H1 (cell line): Measurements from ENCODE around the gene RABEPK. TPM values are rescaled to one million over a fixed set of nuclear protein-coding genes. Genes with fewer than 3 reads are reported as not detected.

ENCODE experiments used
- CTCF ChIA-PET: fragments of 300-600 bp; sonication (Branson Sonifier 250); formaldehyde crosslinking; loops from one replicate; lab custom pipeline; 2021; ENCODE audit not compliant: partially characterized antibody; lab: Charles Lee
- POLR2A ChIA-PET: fragments of 300-600 bp; sonication (Branson Sonifier 250); formaldehyde crosslinking; loops from one replicate; lab custom pipeline; 2021; ENCODE audit warnings: inconsistent platforms; ENCODE audit not compliant: partially characterized antibody; lab: Charles Lee
- DNase-seq, 2 experiments: peaks; one replicate each; pipeline versions ENCODE4 v3.0.0 to v3.0.0-alpha.2; 2010 to 2022; ENCODE audit warnings: low spot score in 2 of 2, low read depth in 1 of 2, mixed read lengths in 1 of 2
- FAIRE-seq: peaks from 2 replicates; lab custom pipeline; 2011; peaks lifted over from hg19 to GRCh38; lab: Jason Lieb, UNC
- H2AFZ ChIP-seq: 2 replicates; pipeline ENCODE4 v1.8.1; 2012; ENCODE audit warnings: low read length, inconsistent platforms
- H2AK5ac ChIP-seq: 2 replicates; pipeline ENCODE4 v1.6.1; 2013; ENCODE audit warnings: low read depth, low read length
- H2BK120ac ChIP-seq: replicated peaks from 2 replicates; pipeline ENCODE3; 2013; ENCODE audit warnings: low read depth, low read length, inconsistent platforms
- H2BK12ac ChIP-seq: 2 replicates; pipeline ENCODE4 v1.6.1; 2013; ENCODE audit warnings: low read depth, low read length
- H2BK15ac ChIP-seq: 2 replicates; pipeline ENCODE4 v1.6.1; 2013; ENCODE audit warnings: low read length
- H2BK20ac ChIP-seq: 2 replicates; pipeline ENCODE4 v1.6.1; 2013; ENCODE audit warnings: low read length
- H2BK5ac ChIP-seq: 2 replicates; pipeline ENCODE4 v1.6.1; 2013; ENCODE audit warnings: low read depth, low read length
- H3K14ac ChIP-seq: 2 replicates; pipeline ENCODE4 v1.6.1; 2013; ENCODE audit warnings: inconsistent platforms; ENCODE audit not compliant: insufficient read length
- H3K18ac ChIP-seq: 2 replicates; pipeline ENCODE4 v1.6.1; 2013; ENCODE audit warnings: low read length; ENCODE audit errors: extremely low read depth
- H3K23ac ChIP-seq: 2 replicates; pipeline ENCODE4 v1.6.1; 2013; ENCODE audit warnings: inconsistent platforms; ENCODE audit not compliant: insufficient read length
- H3K23me2 ChIP-seq: 2 replicates; pipeline ENCODE4 v1.6.1; 2013; ENCODE audit warnings: low read depth, low read length
- H3K27ac ChIP-seq: 2 replicates; pipeline ENCODE4 v1.6.1; 2011; ENCODE audit warnings: low read depth, low read length, inconsistent platforms
- H3K27me3 ChIP-seq, 4 experiments: replicated peaks in 1 of 4; 1 replicate in 1 of 4; 2 replicates in 3 of 4; pipeline versions ENCODE4 v1.6.1 to v1.8.1; 2011 to 2013; ENCODE audit warnings: low read length in 3 of 4, mild to moderate bottlenecking in 3 of 4, inconsistent platforms in 2 of 4, mixed read lengths in 2 of 4, moderate library complexity in 1 of 4; ENCODE audit not compliant: control insufficient read depth in 3 of 4, insufficient read depth in 3 of 4; ENCODE audit errors: extremely low read depth in 1 of 4
- H3K36me3 ChIP-seq, 4 experiments: 2 replicates each; pipeline versions ENCODE4 v1.6.1 to v1.8.1; 2011 to 2013; ENCODE audit warnings: mild to moderate bottlenecking in 4 of 4, low read length in 3 of 4, moderate library complexity in 2 of 4, control low read depth in 1 of 4, inconsistent platforms in 1 of 4; ENCODE audit not compliant: insufficient read depth in 4 of 4, control insufficient read depth in 2 of 4
- H3K4ac ChIP-seq: replicated peaks from 2 replicates; pipeline ENCODE3; 2013; ENCODE audit warnings: low read length, low read depth, mixed read lengths, inconsistent platforms; ENCODE audit not compliant: insufficient read length
- H3K4me1 ChIP-seq, 4 experiments: replicated peaks in 1 of 4; 1 replicate in 1 of 4; 2 replicates in 3 of 4; pipeline versions ENCODE4 v1.6.1 to v1.8.1; 2011 to 2013; ENCODE audit warnings: low read length in 3 of 4, inconsistent platforms in 2 of 4, mixed read lengths in 1 of 4; ENCODE audit not compliant: insufficient read depth in 4 of 4, control insufficient read depth in 3 of 4
- H3K4me2 ChIP-seq, 2 experiments: 2 replicates each; pipeline versions ENCODE4 v1.6.1 to v1.8.1; 2011 to 2013; ENCODE audit warnings: low read depth in 2 of 2, low read length in 2 of 2, control low read depth in 1 of 2, inconsistent platforms in 1 of 2, mild to moderate bottlenecking in 1 of 2; ENCODE audit not compliant: insufficient read depth in 1 of 2
- H3K4me3 ChIP-seq, 4 experiments: fragments of 200-600, 300-600 bp in 1 of 4; sonication (generic), shearing (Covaris generic), sonication (Bioruptor Twin) in 1 of 4; 2 replicates each; pipeline versions ENCODE4 v1.5.1 to v1.8.1; 2011 to 2016; ENCODE audit warnings: low read length in 4 of 4, low read depth in 3 of 4, control low read depth in 2 of 4, inconsistent platforms in 2 of 4, mild to moderate bottlenecking in 2 of 4, mixed read lengths in 1 of 4, moderate library complexity in 1 of 4; ENCODE audit not compliant: insufficient read depth in 2 of 4; ENCODE audit errors: extremely low read depth in 1 of 4
- H3K56ac ChIP-seq: replicated peaks from 2 replicates; pipeline ENCODE3; 2013; ENCODE audit warnings: low read depth, mild to moderate bottlenecking, mixed read lengths, low read length, inconsistent platforms; ENCODE audit not compliant: insufficient read length
- H3K79me1 ChIP-seq: 2 replicates; pipeline ENCODE4 v1.6.1; 2013; ENCODE audit warnings: low read depth, low read length, control low read depth
- H3K79me2 ChIP-seq, 2 experiments: 2 replicates each; pipeline versions ENCODE4 v1.6.1 to v1.8.1; 2012 to 2013; ENCODE audit warnings: low read length in 2 of 2, mild to moderate bottlenecking in 2 of 2, inconsistent platforms in 1 of 2; ENCODE audit not compliant: insufficient read depth in 2 of 2, control insufficient read depth in 1 of 2
- H3K9ac ChIP-seq, 4 experiments: replicated peaks in 1 of 4; 1 replicate in 1 of 4; 2 replicates in 3 of 4; pipeline versions ENCODE4 v1.6.1 to v1.8.1; 2011 to 2013; ENCODE audit warnings: low read depth in 3 of 4, low read length in 3 of 4, control low read depth in 2 of 4, mild to moderate bottlenecking in 2 of 4, moderate library complexity in 2 of 4, inconsistent platforms in 1 of 4; ENCODE audit errors: extremely low read depth in 1 of 4
- H3K9me3 ChIP-seq, 2 experiments: 2 replicates each; pipeline versions ENCODE4 v1.6.1 to v1.8.1; 2012 to 2013; ENCODE audit warnings: mild to moderate bottlenecking in 2 of 2, moderate library complexity in 2 of 2, control low read depth in 1 of 2, inconsistent platforms in 1 of 2, low read depth in 1 of 2, low read length in 1 of 2, mixed read lengths in 1 of 2; ENCODE audit not compliant: insufficient read depth in 2 of 2
- H4K20me1 ChIP-seq, 2 experiments: replicated peaks in 1 of 2; 2 replicates each; pipeline versions ENCODE3 to v1.8.1; 2011 to 2013; ENCODE audit warnings: inconsistent platforms in 2 of 2, low read length in 2 of 2, mild to moderate bottlenecking in 1 of 2; ENCODE audit not compliant: insufficient read depth in 2 of 2, control insufficient read depth in 1 of 2
- H4K5ac ChIP-seq: 2 replicates; pipeline ENCODE4 v1.6.1; 2013; ENCODE audit warnings: low read length, low read depth, mixed read lengths, inconsistent platforms; ENCODE audit not compliant: insufficient read length
- H4K8ac ChIP-seq: 2 replicates; pipeline ENCODE4 v1.8.0; 2013; ENCODE audit warnings: mild to moderate bottlenecking, moderate library complexity, low read length, inconsistent platforms; ENCODE audit not compliant: insufficient read depth; ENCODE audit errors: extremely low read depth
- H4K91ac ChIP-seq: replicated peaks from 2 replicates; pipeline ENCODE3; 2013; ENCODE audit warnings: low read length, mixed read lengths, inconsistent platforms; ENCODE audit not compliant: insufficient read length
- KDM5A ChIP-seq: fragments of 200-600 bp; IDR thresholded peaks from 2 replicates; pipeline ENCODE4 v1.7.1; 2012; ENCODE audit warnings: mild to moderate bottlenecking, low read length, inconsistent platforms, mixed read lengths
- SAP30 ChIP-seq: fragments of 300-600 bp; sonication (generic); IDR thresholded peaks from 2 replicates; pipeline ENCODE4 v1.7.1; 2012; ENCODE audit warnings: low read length, moderate library complexity, mild to moderate bottlenecking, inconsistent platforms; ENCODE audit not compliant: insufficient read depth, insufficient replicate concordance
- SP2 ChIP-seq: IDR thresholded peaks from 2 replicates; pipeline ENCODE4 v1.6.1; 2012; ENCODE audit warnings: mild to moderate bottlenecking, low read length, inconsistent platforms
- polyA plus RNA-seq, 7 experiments: library from polyadenylated mRNA; depleted of rRNA in 3 of 7; stranded (reverse) in 5 of 7; unstranded in 2 of 7; fragments of >200 nt in 5 of 7; fragments of 200-250 nt in 2 of 7; gene quantifications; 1 replicate in 5 of 7; 2 replicates in 1 of 7; 4 replicates in 1 of 7; pipeline versions ENCODE4 v1.2.1 to v1.2.3, GENCODE V29; 2011 to 2013; ENCODE audit warnings: missing spikeins in 2 of 7, mixed read lengths in 2 of 7
- total RNA-seq: library from RNA; stranded (reverse); fragmentation: NEBNext Ultra II Directional; extraction: Animal tissue kit (Norgen Biotek cat#: 25700); gene quantifications from 2 replicates; pipeline ENCODE4 v1.2.1, GENCODE V29; 2021

RABEPK gene
- total and polyA plus RNA-seq, 2 of the 8 experiments (the other 6 are each of a cell fraction or from before 2014, with no cell fraction given): 26.3 to 34.3 TPM

DNA sequence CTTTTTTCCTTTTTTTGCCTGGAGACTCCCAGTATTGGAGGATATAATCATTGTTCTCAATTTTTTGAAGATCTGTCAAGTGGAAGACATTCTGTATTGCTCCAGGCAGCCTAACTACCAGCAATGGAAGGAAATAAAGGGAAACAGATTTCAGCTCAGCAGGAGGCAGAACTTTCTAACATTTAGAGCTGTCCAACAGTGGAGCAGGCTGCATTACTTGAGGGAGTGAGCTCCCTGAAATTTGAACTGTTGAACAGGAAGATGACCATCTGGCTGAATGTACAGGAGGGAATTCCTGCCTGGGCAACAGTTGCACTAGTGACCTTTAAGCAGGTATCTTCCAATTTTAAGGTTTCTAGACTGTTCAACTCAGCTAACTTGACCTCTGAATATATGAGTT is 60.2 kb downstream of the RABEPK start:
- Histone ChIP-seq H3K4me1 (peaks cover 0 to 2% (median 0%) of the 10 kb centered on the region in 4 experiments; a peak in 1 of 7 replicates), H3K23ac (no peak overlapping the region), H3K36me3 (0 out of 8 replicates have a peak, but pooled peaks cover 0 to 4% (median 0%) of the 10 kb centered on the region in 4 experiments), H3K4ac (no peak overlapping the region), H3K27me3 (no peaks in the 10 kb centered on the region), H3K18ac (no peak overlapping the region), H4K5ac (no peak overlapping the region), H2BK120ac (no peak overlapping the region), H3K9ac (no peak overlapping the region), H2AFZ (no peak overlapping the region), H3K4me2 (no peak overlapping the region; a peak in 1 of 4 replicates), H3K56ac (no peak overlapping the region), H3K4me3 (no peak overlapping the region), H3K79me2 (peaks cover 0 to 29% of the 10 kb centered on the region in 2 experiments; a peak in 2 of 4 replicates), H3K79me1 (peaks cover 4% of the 10 kb centered on the region; the same call in 1 of the 2 replicates), H2BK15ac (no peak overlapping the region), H2BK12ac (no peak overlapping the region; the same call in 1 of the 2 replicates), H2BK20ac (no peak overlapping the region), H4K91ac (no peak overlapping the region), H3K23me2 (peaks cover 3% of the 10 kb centered on the region), H3K27ac (no peak overlapping the region), H4K8ac (no peak overlapping the region), H2AK5ac (no peak overlapping the region), H2BK5ac (no peak overlapping the region), H3K14ac (no peak overlapping the region), H4K20me1 (no peaks in the 10 kb centered on the region), H3K9me3 (no peaks in the 10 kb centered on the region)
- ChIA-PET CTCF (interaction anchor here (0.6 to 1.8 kb wide), 5 partner anchors 33 to 420 kb away, joined by 3 to 9 read pairs (median 4); partner anchors contain the start of gene WDR38), POLR2A (interaction anchor here (0.7 to 2.4 kb wide), 3 partner anchors 16 to 60 kb away, joined by 3 to 15 read pairs (median 3); partner anchors contain the start of gene HSPA5)
- FAIRE-seq (no peak), DNase-seq (no peak)
- TF ChIP-seq SP2 (no peak), SAP30 (no peak), KDM5A (no peak)
